Panc1 (cell line): Measurements from ENCODE around the gene AFF3. TPM values are rescaled to one million over a fixed set of nuclear protein-coding genes. Genes with fewer than 3 reads are reported as not detected.
"Not testable (repeated sequence)": the region's sequence is repeated elsewhere in the genome, so short reads cannot be mapped to it uniquely, and the experiment has no call there.

Experiments
- ATAC-seq: fragments of 200-7000 bp; cut with Tn5 transposase; 2 replicates; pipeline ENCODE4 v1.9.1; 2020; ENCODE audit warnings: mild to moderate bottlenecking, moderate library complexity
- BruUV-seq: library from RNA; stranded (reverse); fragments of 400-500 nt; replicated peaks from 2 replicates; lab custom pipeline; 2021; lab: Mats Ljungman, UMichigan
- CTCF ChIA-PET: fragments of 300-600 bp; sonication (Branson Sonifier 250); formaldehyde crosslinking; loops from one replicate; lab custom pipeline; 2022; ENCODE audit warnings: antibody characterized with exemption; lab: Charles Lee
- POLR2A ChIA-PET: fragments of 300-600 bp; sonication (Branson Sonifier 250); formaldehyde crosslinking; loops from one replicate; lab custom pipeline; 2022; ENCODE audit warnings: antibody characterized with exemption; lab: Charles Lee
- DNase-seq: peaks from one replicate; pipeline ENCODE4 v3.0.0-alpha.2; 2010; ENCODE audit warnings: low read depth, low spot score
- H3K27ac ChIP-seq: 2 replicates; pipeline ENCODE4 v1.5.1; 2011; ENCODE audit warnings: mild to moderate bottlenecking, low read length, inconsistent platforms
- H3K27me3 ChIP-seq: fragments of 200-500 bp; sonication (Bioruptor generic); 2 replicates; pipeline ENCODE4 v1.6.0; 2014; ENCODE audit warnings: low read length, inconsistent platforms; ENCODE audit not compliant: control insufficient read depth, insufficient read depth
- H3K36me3 ChIP-seq: fragments of 200-500 bp; sonication (Bioruptor generic); 2 replicates; pipeline ENCODE4 v1.5.1; 2014; ENCODE audit warnings: inconsistent platforms, mild to moderate bottlenecking, low read length, moderate library complexity; ENCODE audit not compliant: control insufficient read depth, insufficient read depth
- H3K4me1 ChIP-seq: 2 replicates; pipeline ENCODE4 v1.5.1; 2011; ENCODE audit warnings: inconsistent platforms, mild to moderate bottlenecking, low read length, moderate library complexity; ENCODE audit not compliant: control insufficient read depth, insufficient read depth
- H3K4me3 ChIP-seq, 2 experiments: 2 replicates each; pipeline ENCODE4 v1.5.1; 2011 to 2012; ENCODE audit warnings: low read depth in 2 of 2, low read length in 2 of 2, mild to moderate bottlenecking in 2 of 2, inconsistent platforms in 1 of 2, moderate library complexity in 1 of 2
- H3K9me3 ChIP-seq: fragments of 200-500 bp; sonication (Bioruptor generic); 2 replicates; pipeline ENCODE4 v1.5.1; 2014; ENCODE audit warnings: low read depth, mild to moderate bottlenecking, inconsistent platforms, low read length, moderate library complexity; ENCODE audit not compliant: control insufficient read depth, insufficient read depth
- POLR2AphosphoS5 ChIP-seq: IDR thresholded peaks from 2 replicates; pipeline ENCODE4 v1.6.1; 2012; ENCODE audit warnings: mild to moderate bottlenecking, low read depth, low read length, moderate library complexity
- REST ChIP-seq, 2 experiments: IDR thresholded peaks; 2 replicates each; pipeline ENCODE4 v1.6.1; 2011 to 2012; ENCODE audit warnings: low read depth in 2 of 2, control low read depth in 1 of 2, low read length in 1 of 2, mild to moderate bottlenecking in 1 of 2, moderate library complexity in 1 of 2; ENCODE audit not compliant: insufficient read depth in 1 of 2
- SIN3A ChIP-seq: IDR thresholded peaks from 2 replicates; pipeline ENCODE4 v1.6.1; 2012; ENCODE audit warnings: low read depth, mild to moderate bottlenecking, low read length, moderate library complexity, borderline replicate concordance; ENCODE audit not compliant: insufficient read depth
- TCF7L2 ChIP-seq: IDR thresholded peaks from 2 replicates; pipeline ENCODE4 v1.6.1; 2011; ENCODE audit warnings: mild to moderate bottlenecking, low read depth, low read length, inconsistent platforms
- in situ Hi-C: cut with HindIII; loops from 2 replicates; pipeline ENCODE4 v1.10.0; 2016; ENCODE audit warnings: low sequenced_read_pairs, low pct_unique_long_range_greater_than_20kb
- intact Hi-C: fragments of 100-400 bp; cut with micrococcal nuclease; formaldehyde crosslinking; loops from one replicate; pipeline ENCODE4 v1.10.0; 2022; ENCODE audit not compliant: unreplicated experiment
- total RNA-seq: library from RNA; stranded (reverse); gene quantifications from one replicate; pipeline ENCODE4 v1.2.1, GENCODE V29; 2021; ENCODE audit not compliant: unreplicated experiment
- TF ChIP-seq, protein P1 (sequence below): fragments of 450-650 bp; IDR thresholded peaks from 2 replicates; pipeline ENCODE4 v1.5.1; 2017; ENCODE audit warnings: mild to moderate bottlenecking

Gene AFF3
- total RNA-seq, 1 experiment from 2014 or later, result 2.2 TPM

DNA sequence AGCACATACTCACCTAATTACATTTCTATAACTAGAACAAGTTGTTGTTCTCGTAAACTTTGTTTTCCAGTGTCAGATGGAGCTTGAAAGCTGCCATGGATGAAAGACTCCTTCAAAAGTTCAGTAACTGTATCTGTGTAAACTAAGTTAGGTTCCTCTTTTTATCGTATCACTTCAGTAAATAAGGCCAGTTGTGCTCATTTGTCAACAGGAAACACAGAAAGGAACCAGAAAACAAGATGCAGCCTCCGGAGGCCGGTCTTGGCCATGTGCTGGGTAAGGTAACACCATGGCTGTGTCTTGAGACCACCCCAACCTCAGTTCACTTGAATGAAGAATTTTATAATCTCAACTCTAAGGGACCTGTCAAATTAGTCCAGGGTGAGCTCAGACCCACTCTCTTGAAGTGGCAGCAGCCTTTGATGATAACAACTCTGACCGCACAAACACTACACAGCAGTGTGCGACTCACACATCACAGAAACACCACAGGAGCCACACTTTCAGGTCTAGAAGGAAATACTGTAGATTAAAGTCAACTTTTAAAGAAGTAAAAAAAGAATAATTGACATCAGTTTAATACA, 213.8 kb downstream of the AFF3 start:
- ChIA-PET CTCF (no interaction called here), POLR2A (no interaction called here)
- Histone ChIP-seq H3K36me3 (no peaks in the 10 kb centered on the region), H3K27me3 (no peaks in the 10 kb centered on the region; the same call in 1 of the 2 replicates), H3K9me3 (no peaks in the 10 kb centered on the region), H3K27ac (no peak overlapping the region), H3K4me3 (no peak overlapping the region), H3K4me1 (no peaks in the 10 kb centered on the region)
- ATAC-seq (no peak), DNase-seq (no peak)
- intact Hi-C loops, result no loop called here
- in situ Hi-C loops, result no loop called here
- no TSS peak for BruUV-seq
- no peak for TF ChIP-seq POLR2AphosphoS5
- TF ChIP-seq, protein P1, sequence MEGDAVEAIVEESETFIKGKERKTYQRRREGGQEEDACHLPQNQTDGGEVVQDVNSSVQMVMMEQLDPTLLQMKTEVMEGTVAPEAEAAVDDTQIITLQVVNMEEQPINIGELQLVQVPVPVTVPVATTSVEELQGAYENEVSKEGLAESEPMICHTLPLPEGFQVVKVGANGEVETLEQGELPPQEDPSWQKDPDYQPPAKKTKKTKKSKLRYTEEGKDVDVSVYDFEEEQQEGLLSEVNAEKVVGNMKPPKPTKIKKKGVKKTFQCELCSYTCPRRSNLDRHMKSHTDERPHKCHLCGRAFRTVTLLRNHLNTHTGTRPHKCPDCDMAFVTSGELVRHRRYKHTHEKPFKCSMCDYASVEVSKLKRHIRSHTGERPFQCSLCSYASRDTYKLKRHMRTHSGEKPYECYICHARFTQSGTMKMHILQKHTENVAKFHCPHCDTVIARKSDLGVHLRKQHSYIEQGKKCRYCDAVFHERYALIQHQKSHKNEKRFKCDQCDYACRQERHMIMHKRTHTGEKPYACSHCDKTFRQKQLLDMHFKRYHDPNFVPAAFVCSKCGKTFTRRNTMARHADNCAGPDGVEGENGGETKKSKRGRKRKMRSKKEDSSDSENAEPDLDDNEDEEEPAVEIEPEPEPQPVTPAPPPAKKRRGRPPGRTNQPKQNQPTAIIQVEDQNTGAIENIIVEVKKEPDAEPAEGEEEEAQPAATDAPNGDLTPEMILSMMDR, result no peak

- H3K9me3 ChIP-seq, DNase-seq, intact Hi-C loops, H3K4me3 ChIP-seq, BruUV-seq, H3K4me1 ChIP-seq, H3K27ac ChIP-seq, CTCF ChIA-PET, H3K36me3 ChIP-seq, ATAC-seq, H3K27me3 ChIP-seq, in situ Hi-C loops, POLR2A ChIA-PET: not testable (repeated sequence)
Observed at GRCh38 chr2:99927690-99928207, 214.6 kb downstream of the AFF3 start.

DNA sequence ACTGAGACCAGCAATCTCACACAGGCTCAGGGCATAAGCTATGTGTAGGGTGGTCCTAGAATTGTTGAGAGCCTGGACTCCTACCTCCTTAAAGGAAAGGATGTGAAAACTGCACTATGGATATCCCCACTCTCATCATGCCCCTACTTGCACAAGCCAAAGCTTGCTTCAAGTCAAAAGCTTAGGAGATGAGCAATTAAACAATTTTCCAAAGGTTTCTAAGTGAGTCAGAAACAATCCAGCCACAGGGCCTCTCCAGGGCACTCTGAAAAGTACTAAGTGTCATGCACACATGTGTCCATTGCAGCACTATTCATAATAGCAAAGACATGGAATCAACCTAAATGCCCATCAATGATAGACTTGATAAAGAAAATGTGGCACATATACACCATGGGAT, 215.4 kb downstream of the AFF3 start:
- Histone ChIP-seq H3K4me3 (no peak overlapping the region), H3K4me1 (no peaks in the 10 kb centered on the region), H3K36me3 (no peaks in the 10 kb centered on the region), H3K27ac (no peak overlapping the region), H3K9me3 (no peaks in the 10 kb centered on the region), H3K27me3 (no peaks in the 10 kb centered on the region; the same call in none of the 2 replicates)
- intact Hi-C loops, result no loop called here
- TF ChIP-seq, protein P1, result no peak
- TF ChIP-seq POLR2AphosphoS5 (no peak), REST (IDR thresholded peaks at IDR 0.05; ENCODE audit: insufficient read depth in 1 of 2, low read depth in 2 of 2, low read length in 1 of 2) (no peak), SIN3A (no peak), TCF7L2 (no peak)
- CTCF ChIA-PET, result no interaction called here
- ATAC-seq, result no peak
- no peak for DNase-seq
- BruUV-seq, result no TSS peak
- in situ Hi-C loops, result no loop called here
- POLR2A ChIA-PET, result no interaction called here
